NB4 (cell line): ENCODE measurements around the gene ANKS1B.
A peak's percentile ranks its signal among the peaks of the same experiment; 100 is the strongest.

Experiments used
- DNase-seq: peaks from one replicate; pipeline ENCODE4 v3.0.0; 2010; ENCODE audit warnings: low read depth
- H3K4me3 ChIP-seq: one replicate; pipeline ENCODE4 v1.5.1; 2011; ENCODE audit warnings: mild to moderate bottlenecking, low read depth, low read length, moderate library complexity
- MYC ChIP-seq: IDR thresholded peaks from 2 replicates; pipeline ENCODE4 v1.6.1; 2011; ENCODE audit warnings: low read depth, low read length
- POLR2A ChIP-seq: IDR thresholded peaks from 2 replicates; pipeline ENCODE4 v1.6.1; 2011; ENCODE audit warnings: mild to moderate bottlenecking; ENCODE audit not compliant: insufficient read length; ENCODE audit errors: extremely low read depth
- TF ChIP-seq, protein P1 (sequence below): IDR thresholded peaks from 2 replicates; pipeline ENCODE4 v1.6.1; 2011; ENCODE audit warnings: low read depth, low read length
- TF ChIP-seq, protein P2 (sequence below): IDR thresholded peaks from one replicate; pipeline ENCODE4 v1.5.1; 2012; ENCODE audit warnings: low read depth, low read length

The ANKS1B gene

DNA sequence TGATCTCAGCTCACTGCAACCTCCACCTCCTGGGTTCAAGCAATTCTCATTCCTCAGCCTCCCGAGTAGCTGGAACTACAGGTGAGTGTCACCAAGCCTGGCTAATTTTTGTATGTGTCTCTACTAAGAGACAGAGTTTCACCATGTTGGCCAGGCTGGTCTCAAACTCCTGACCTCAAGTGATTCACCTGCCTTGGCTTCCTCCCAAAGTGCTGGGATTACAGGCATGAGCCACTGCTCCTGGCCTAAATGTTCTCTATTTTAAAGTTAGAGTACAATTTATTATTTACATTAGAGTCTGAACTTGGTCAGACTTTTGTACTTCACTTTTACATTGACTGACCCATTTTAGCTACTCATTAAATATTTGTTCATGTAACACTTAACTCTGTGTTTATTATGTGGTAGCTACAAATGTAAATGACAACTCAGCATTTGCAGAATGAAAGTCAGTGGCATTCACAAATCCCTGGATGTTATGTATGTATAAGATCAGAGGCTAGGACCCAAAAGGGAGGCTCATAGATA lies 930.1 kb downstream of the ANKS1B start:
- TF ChIP-seq, protein P1, sequence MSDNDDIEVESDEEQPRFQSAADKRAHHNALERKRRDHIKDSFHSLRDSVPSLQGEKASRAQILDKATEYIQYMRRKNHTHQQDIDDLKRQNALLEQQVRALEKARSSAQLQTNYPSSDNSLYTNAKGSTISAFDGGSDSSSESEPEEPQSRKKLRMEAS, result no peak
- TF ChIP-seq POLR2A (no peak), MYC (no peak)
- TF ChIP-seq, protein P2, sequence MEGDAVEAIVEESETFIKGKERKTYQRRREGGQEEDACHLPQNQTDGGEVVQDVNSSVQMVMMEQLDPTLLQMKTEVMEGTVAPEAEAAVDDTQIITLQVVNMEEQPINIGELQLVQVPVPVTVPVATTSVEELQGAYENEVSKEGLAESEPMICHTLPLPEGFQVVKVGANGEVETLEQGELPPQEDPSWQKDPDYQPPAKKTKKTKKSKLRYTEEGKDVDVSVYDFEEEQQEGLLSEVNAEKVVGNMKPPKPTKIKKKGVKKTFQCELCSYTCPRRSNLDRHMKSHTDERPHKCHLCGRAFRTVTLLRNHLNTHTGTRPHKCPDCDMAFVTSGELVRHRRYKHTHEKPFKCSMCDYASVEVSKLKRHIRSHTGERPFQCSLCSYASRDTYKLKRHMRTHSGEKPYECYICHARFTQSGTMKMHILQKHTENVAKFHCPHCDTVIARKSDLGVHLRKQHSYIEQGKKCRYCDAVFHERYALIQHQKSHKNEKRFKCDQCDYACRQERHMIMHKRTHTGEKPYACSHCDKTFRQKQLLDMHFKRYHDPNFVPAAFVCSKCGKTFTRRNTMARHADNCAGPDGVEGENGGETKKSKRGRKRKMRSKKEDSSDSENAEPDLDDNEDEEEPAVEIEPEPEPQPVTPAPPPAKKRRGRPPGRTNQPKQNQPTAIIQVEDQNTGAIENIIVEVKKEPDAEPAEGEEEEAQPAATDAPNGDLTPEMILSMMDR, result no peak
- no peak for DNase-seq

DNA sequence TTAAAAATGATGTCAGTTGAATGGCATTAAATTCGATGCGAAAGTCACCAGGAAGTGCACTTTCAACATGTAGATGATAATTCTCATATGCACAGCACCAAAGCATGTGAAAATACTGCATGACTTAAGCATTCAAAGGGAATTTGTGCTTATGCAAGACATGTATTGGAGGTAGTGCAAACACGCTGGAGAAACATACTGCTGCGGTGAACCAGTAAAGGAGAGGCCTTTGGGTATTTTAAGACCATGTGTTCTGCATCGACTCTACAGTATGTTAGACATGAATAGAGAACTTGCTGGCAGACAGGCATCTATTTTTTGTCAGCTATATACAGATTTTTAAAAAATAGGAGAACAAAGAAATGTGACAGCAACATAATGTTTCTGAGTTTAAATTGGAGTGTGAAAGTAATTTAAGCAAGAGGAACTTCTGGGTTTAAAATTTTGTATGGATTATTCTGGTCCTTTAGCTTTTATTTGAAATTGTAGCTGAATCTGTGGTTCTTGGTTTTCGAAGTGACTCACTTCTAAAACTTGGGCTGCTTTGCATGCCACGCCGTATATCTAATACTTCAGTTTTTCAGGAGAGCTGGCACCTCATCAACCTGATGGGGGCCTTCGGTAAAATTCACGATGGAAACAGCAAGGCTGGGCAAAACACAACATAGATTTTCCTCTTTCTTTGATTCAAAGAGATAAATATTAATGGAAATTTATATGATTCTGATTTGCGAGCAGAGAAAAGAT lies 930.9 kb downstream of the ANKS1B start:
- DNase-seq, result no peak
- no peak overlapping the region for H3K4me3 ChIP-seq
- TF ChIP-seq, protein P1, result no peak
- TF ChIP-seq, protein P2, result no peak
- no peak for TF ChIP-seq POLR2A
- TF ChIP-seq MYC, result no peak

More for the DNA sequence above, 930.1 kb downstream of the ANKS1B start:
- H3K4me3 ChIP-seq, result no peak overlapping the region

DNA sequence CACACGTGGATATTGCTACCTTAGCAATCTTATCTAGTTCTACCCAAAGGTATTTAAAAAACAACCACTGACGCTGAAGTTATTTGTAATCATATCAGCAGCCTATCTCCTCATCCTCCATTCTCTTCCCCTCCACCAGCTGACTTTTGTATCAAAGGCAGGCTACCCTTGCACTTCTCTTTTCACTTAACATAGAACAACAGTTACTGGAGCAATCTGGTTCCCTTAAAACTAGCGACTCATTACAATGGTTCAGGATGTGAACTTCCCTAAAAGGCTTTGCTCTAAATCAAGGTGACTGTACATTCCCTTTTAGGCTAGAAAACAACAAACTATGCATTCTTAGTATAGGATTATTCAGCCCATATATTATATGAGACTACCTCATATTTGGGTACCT lies 935.0 kb downstream of the ANKS1B start:
- no peak for TF ChIP-seq MYC
- TF ChIP-seq, protein P2, result no peak
- TF ChIP-seq POLR2A, result no peak
- TF ChIP-seq, protein P1, result no peak
- peak; percentile 12 for DNase-seq
- H3K4me3 ChIP-seq, result no peak overlapping the region

DNA sequence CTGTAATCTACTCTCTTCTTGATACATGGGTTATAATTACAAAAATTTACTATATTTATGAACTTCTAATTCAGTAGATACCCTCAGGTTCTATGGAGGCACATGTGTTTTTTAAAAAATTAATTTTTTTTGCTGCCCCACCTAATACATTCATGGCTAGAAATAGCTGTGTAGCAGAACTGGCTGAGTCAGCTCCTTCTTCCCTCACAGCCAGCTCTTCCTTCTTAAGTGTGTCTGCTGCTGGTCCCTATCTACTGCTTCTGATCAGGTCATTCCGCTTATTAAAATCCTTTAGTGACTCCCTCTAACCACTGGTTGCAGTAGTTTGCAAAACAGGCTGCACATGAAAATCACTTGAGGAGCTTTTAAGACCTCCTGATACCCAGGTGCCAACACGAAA lies 939.6 kb downstream of the ANKS1B start:
- TF ChIP-seq, protein P2, result no peak
- TF ChIP-seq MYC, result no peak
- TF ChIP-seq POLR2A, result no peak
- TF ChIP-seq, protein P1, result no peak
- no peak for DNase-seq
- H3K4me3 ChIP-seq, result no peak overlapping the region

DNA sequence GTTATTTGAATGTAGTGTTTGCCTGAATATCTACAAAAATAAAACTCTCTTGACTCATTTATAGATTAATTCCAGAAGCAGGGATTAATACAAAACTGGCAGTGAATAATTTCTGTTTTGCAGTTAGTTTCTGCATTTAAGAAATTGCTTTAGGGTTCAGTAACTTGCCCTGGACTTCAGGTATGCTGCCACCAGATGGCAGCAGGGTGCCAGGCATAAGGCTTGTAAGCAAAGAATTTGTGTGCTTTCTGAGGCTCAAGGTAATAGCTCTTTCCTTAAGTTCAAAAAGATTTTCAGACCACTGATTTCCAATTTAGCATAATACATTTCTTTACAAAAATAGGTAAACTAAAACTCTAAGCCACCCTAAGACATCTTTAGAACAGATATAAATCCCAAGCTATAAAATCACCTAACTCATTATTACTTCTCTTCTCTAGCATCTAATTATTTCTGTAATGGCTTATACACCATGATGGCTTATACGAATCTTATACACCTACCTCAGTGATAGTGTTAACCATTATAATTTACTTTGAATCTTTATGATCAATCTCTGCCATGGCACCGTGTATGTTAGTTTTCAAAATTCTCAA lies 941.3 kb downstream of the ANKS1B start:
- peak; percentile 77 for DNase-seq
- no peak overlapping the region for H3K4me3 ChIP-seq
- TF ChIP-seq, protein P1, result no peak
- TF ChIP-seq MYC, result no peak
- TF ChIP-seq, protein P2, result peak; percentile 97
